Vagina (tissue), 2 donors: ENCODE data around the gene NHSL2.

ENCODE experiments used
- POLR2A ChIP-seq, 2 donors: fragments of 450-650 bp; IDR thresholded peaks; one replicate each; pipeline ENCODE4 v1.6.1; 2017; ENCODE audit warnings: antibody characterized with exemption in 2 of 2, mild to moderate bottlenecking in 2 of 2, moderate library complexity in 2 of 2
- POLR2AphosphoS5 ChIP-seq, 2 donors: sonication (generic); formaldehyde crosslinking; IDR thresholded peaks; one replicate each; pipeline ENCODE4 v1.9.0; 2017; ENCODE audit warnings: antibody characterized with exemption in 2 of 2, mild to moderate bottlenecking in 2 of 2, low read depth in 1 of 2; ENCODE audit not compliant: insufficient read depth in 1 of 2
- TF ChIP-seq, protein P1 (sequence below), 3 experiments: fragments of 450-650 bp in 2 of 3; fragments of 200-600 bp in 1 of 3; sonication (generic) in 1 of 3; IDR thresholded peaks; one replicate each; pipeline ENCODE4 v1.5.1; 2017 to 2019; ENCODE audit warnings: antibody characterized with exemption in 3 of 3, mild to moderate bottlenecking in 2 of 3, moderate library complexity in 2 of 3

DNA sequence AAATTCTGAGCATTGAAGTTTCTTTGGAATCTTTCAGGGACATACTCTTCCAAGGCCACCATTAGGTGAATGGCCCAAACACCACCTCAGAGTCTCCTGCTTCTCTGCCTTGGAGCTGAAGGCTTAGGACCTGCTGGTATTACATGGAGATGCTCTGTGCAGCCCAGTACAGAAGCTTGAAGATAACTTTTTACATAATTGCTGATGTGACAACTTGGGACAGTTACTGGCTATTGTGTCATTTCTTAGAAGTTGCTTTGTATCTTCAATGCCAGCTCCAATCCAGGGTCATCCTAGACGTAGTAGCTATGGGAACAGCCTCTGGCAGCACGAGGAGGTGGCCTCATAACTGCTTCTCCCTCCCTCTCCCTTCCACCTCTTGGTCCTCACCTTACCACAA lies 160.6 kb downstream of the NHSL2 start:
- TF ChIP-seq, protein P1, sequence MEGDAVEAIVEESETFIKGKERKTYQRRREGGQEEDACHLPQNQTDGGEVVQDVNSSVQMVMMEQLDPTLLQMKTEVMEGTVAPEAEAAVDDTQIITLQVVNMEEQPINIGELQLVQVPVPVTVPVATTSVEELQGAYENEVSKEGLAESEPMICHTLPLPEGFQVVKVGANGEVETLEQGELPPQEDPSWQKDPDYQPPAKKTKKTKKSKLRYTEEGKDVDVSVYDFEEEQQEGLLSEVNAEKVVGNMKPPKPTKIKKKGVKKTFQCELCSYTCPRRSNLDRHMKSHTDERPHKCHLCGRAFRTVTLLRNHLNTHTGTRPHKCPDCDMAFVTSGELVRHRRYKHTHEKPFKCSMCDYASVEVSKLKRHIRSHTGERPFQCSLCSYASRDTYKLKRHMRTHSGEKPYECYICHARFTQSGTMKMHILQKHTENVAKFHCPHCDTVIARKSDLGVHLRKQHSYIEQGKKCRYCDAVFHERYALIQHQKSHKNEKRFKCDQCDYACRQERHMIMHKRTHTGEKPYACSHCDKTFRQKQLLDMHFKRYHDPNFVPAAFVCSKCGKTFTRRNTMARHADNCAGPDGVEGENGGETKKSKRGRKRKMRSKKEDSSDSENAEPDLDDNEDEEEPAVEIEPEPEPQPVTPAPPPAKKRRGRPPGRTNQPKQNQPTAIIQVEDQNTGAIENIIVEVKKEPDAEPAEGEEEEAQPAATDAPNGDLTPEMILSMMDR (IDR thresholded peaks at IDR 0.05): no peak
- no peak for TF ChIP-seq POLR2A (IDR thresholded peaks at IDR 0.05)
- no peak for TF ChIP-seq POLR2AphosphoS5 (IDR thresholded peaks at IDR 0.05; ENCODE audit: insufficient read depth in 1 of 2, low read depth in 1 of 2)
